ENCODE results near the gene ZNF768.
"Not testable (repeated sequence)": the region's sequence is repeated elsewhere in the genome, so short reads cannot be mapped to it uniquely, and the experiment has no call there.

The ZNF768 gene

GRCh38 chr16:30503403-30504296 lies 22.7 kb downstream of the ZNF768 start:
- no peak for DNase-seq

- DNase-seq: no peak
Observed at GRCh38 chr16:30499284-30499683, 27.1 kb downstream of the ZNF768 start.

GRCh38 chr16:30494709-30495108 lies 31.7 kb downstream of the ZNF768 start:
- DNase-seq: no peak

- no peak for DNase-seq
Observed at GRCh38 chr16:30493941-30494488, 32.4 kb downstream of the ZNF768 start.

- DNase-seq: no peak
Observed at GRCh38 chr16:30491744-30492308, 34.5 kb downstream of the ZNF768 start.

GRCh38 chr16:30491229-30491628 lies 35.1 kb downstream of the ZNF768 start:
- no peak for DNase-seq

- no peak for DNase-seq
Observed at GRCh38 chr16:30490210-30490609, 36.2 kb downstream of the ZNF768 start.

GRCh38 chr16:30488764-30489605 lies 37.4 kb downstream of the ZNF768 start:
- no peak for DNase-seq

- no peak for DNase-seq
Observed at GRCh38 chr16:30485818-30486436, 40.4 kb downstream of the ZNF768 start.

- no peak for DNase-seq
Observed at GRCh38 chr16:30484887-30485286, 41.5 kb downstream of the ZNF768 start.

GRCh38 chr16:30482366-30482765 lies 44.0 kb downstream of the ZNF768 start:
- no peak for DNase-seq

GRCh38 chr16:30481381-30481780 lies 45.0 kb downstream of the ZNF768 start:
- no peak for DNase-seq

GRCh38 chr16:30478766-30479478 lies 47.4 kb downstream of the ZNF768 start:
- DNase-seq: no peak

GRCh38 chr16:30477773-30478172 lies 48.6 kb downstream of the ZNF768 start:
- not testable (repeated sequence) for DNase-seq

GRCh38 chr16:30476991-30477390 lies 49.4 kb downstream of the ZNF768 start:
- DNase-seq: no peak

GRCh38 chr16:30474684-30475083 lies 51.7 kb downstream of the ZNF768 start:
- no peak for DNase-seq

- DNase-seq: no peak
Observed at GRCh38 chr16:30474074-30474452, 52.3 kb downstream of the ZNF768 start.

Data from NCI-H345 (cell line).